GM12878 (cell line): ENCODE data around the gene PLEKHA6. TPM values are rescaled to one million over a fixed set of nuclear protein-coding genes. Genes with fewer than 3 reads are reported as not detected.

ENCODE experiments used
- ATAC-seq: fragments of 200-7000 bp; cut with Tn5 transposase; 3 replicates; pipeline ENCODE4 v1.9.1; 2020; ENCODE audit warnings: mild to moderate bottlenecking, moderate library complexity
- BruUV-seq: library from RNA; stranded (reverse); fragments of 400-500 nt; replicated peaks from 2 replicates; lab custom pipeline; 2021; lab: Mats Ljungman, UMichigan
- CTCF ChIA-PET: fragments of 300-600 bp; sonication (Branson Sonifier 250); formaldehyde crosslinking; extraction: SDS; loops from one replicate; lab custom pipeline; 2021; ENCODE audit warnings: inconsistent platforms; lab: Yijun Ruan, JAX
- POLR2A ChIA-PET: fragments of 350-600 bp; formaldehyde crosslinking; extraction: SDS; loops from one replicate; lab custom pipeline; 2021; ENCODE audit warnings: inconsistent platforms; lab: Charles Lee
- RAD21 ChIA-PET: fragments of 300-600 bp; sonication (Branson Sonifier 250); formaldehyde crosslinking; loops from one replicate; lab custom pipeline; 2023; ENCODE audit warnings: antibody characterized with exemption; ENCODE audit not compliant: unreplicated experiment; lab: Charles Lee
- SMC1A ChIA-PET: fragments of 300-600 bp; sonication (Branson Sonifier 250); formaldehyde crosslinking; loops from one replicate; lab custom pipeline; 2023; ENCODE audit not compliant: unreplicated experiment, uncharacterized antibody; lab: Charles Lee
- DNase-seq: peaks from one replicate; pipeline ENCODE4 v3.0.0-alpha.2; 2011; ENCODE audit warnings: low read depth, low spot score
- FAIRE-seq: peaks from 3 replicates; lab custom pipeline; 2011; peaks lifted over from hg19 to GRCh38; lab: Jason Lieb, UNC
- H2AFZ ChIP-seq: 2 replicates; pipeline ENCODE4 v1.6.0; 2011; ENCODE audit warnings: low read depth, low read length, control low read depth; ENCODE audit not compliant: control insufficient read depth
- H3K27ac ChIP-seq: 2 replicates; pipeline ENCODE4 v1.5.1; 2011; ENCODE audit warnings: control low read depth; ENCODE audit not compliant: control insufficient read depth, insufficient read depth
- H3K27me3 ChIP-seq, 2 experiments: replicated peaks in 1 of 2; 2 replicates each; pipeline versions ENCODE4 v1.6.0 to v1.6.1; 2011; ENCODE audit warnings: low read length in 1 of 2; ENCODE audit not compliant: control insufficient read depth in 2 of 2, insufficient read depth in 2 of 2
- H3K36me3 ChIP-seq, 2 experiments: 2 replicates each; pipeline ENCODE4 v1.5.1; 2011; ENCODE audit warnings: low read length in 1 of 2; ENCODE audit not compliant: control insufficient read depth in 2 of 2, insufficient read depth in 2 of 2
- H3K4me1 ChIP-seq: 2 replicates; pipeline ENCODE4 v1.6.1; 2011; ENCODE audit warnings: mild to moderate bottlenecking, low read length, moderate library complexity, mixed read lengths; ENCODE audit not compliant: control insufficient read depth, insufficient read depth
- H3K4me2 ChIP-seq: 2 replicates; pipeline ENCODE4 v1.6.0; 2011; ENCODE audit warnings: control low read depth; ENCODE audit not compliant: control insufficient read depth, insufficient read depth
- H3K4me3 ChIP-seq: fragments of 200-600 bp; sonication (generic); 2 replicates; pipeline ENCODE4 v1.5.1; 2016
- H3K79me2 ChIP-seq: 2 replicates; pipeline ENCODE4 v1.6.0; 2011; ENCODE audit warnings: low read length; ENCODE audit not compliant: control insufficient read depth, insufficient read depth
- H3K9ac ChIP-seq: 2 replicates; pipeline ENCODE4 v1.8.0; 2011; ENCODE audit warnings: low read length, control low read depth, mixed read lengths; ENCODE audit not compliant: control insufficient read depth, insufficient read depth
- H3K9me3 ChIP-seq: replicated peaks from 3 replicates; pipeline ENCODE4 v1.5.1; 2011; ENCODE audit warnings: mild to moderate bottlenecking, low read length; ENCODE audit not compliant: control insufficient read depth, insufficient read depth
- H4K20me1 ChIP-seq: 2 replicates; pipeline ENCODE4 v1.6.0; 2011; ENCODE audit not compliant: control insufficient read depth, insufficient read depth
- DPF2 ChIP-seq: fragments of 450-650 bp; IDR thresholded peaks from 2 replicates; pipeline ENCODE4 v1.6.1; 2017; ENCODE audit warnings: mild to moderate bottlenecking
- MLLT1 ChIP-seq: fragments of 450-650 bp; IDR thresholded peaks from 2 replicates; pipeline ENCODE4 v1.6.1; 2016; ENCODE audit warnings: mild to moderate bottlenecking
- NKRF ChIP-seq: fragments of 450-650 bp; conservative IDR thresholded peaks from 2 replicates; pipeline ENCODE4 v1.6.1; 2017; ENCODE audit warnings: mild to moderate bottlenecking, moderate library complexity
- SUPT20H ChIP-seq: IDR thresholded peaks from 2 replicates; pipeline ENCODE4 v1.6.1; 2011; ENCODE audit warnings: low read depth, mild to moderate bottlenecking, low read length, moderate library complexity, borderline replicate concordance; ENCODE audit not compliant: control insufficient read depth
- SUZ12 ChIP-seq: fragments of 200-600 bp; sonication (generic); IDR thresholded peaks from one replicate; pipeline ENCODE4 v1.6.1; 2018; ENCODE audit warnings: antibody characterized with exemption, mild to moderate bottlenecking; ENCODE audit not compliant: unreplicated experiment
- WRNIP1 ChIP-seq: IDR thresholded peaks from 2 replicates; pipeline ENCODE4 v1.6.1; 2011; ENCODE audit warnings: low read depth, low read length, improper control_type of control experiment, borderline replicate concordance
- WGBS: methylation state at CpG from one replicate; pipeline ENCODE4 v1.1.6; 2016; ENCODE audit warnings: low lambda C conversion rate; ENCODE audit not compliant: insufficient replicate concordance, insufficient coverage; ENCODE audit errors: missing lambda C conversion rate; 5-methylcytosine and 5-hydroxymethylcytosine counted together
- in situ Hi-C: fragments of 300-500 bp; cut with MboI; formaldehyde crosslinking; loops from 9 replicates; pipeline ENCODE4 v1.14.3; 2018; ENCODE audit warnings: mixed read lengths
- intact Hi-C: fragments of 100-400 bp; cut with micrococcal nuclease; formaldehyde crosslinking; loops from one replicate; pipeline ENCODE4 v1.14.2; 2022; ENCODE audit not compliant: unreplicated experiment
- polyA plus RNA-seq, 11 experiments: library from polyadenylated mRNA; depleted of rRNA in 4 of 11; unstranded in 6 of 11; stranded (reverse) in 5 of 11; fragments of >200 nt; fragmentation: Nextera tagmentation in 4 of 11; fragmentation: Illumina TruSeq in 1 of 11; extraction: Ambion mirVana in 4 of 11; extraction: Trizol in 1 of 11; gene quantifications; 1 replicate in 1 of 11; 2 replicates in 10 of 11; pipeline versions ENCODE4 v1.2.1 to v1.2.3, GENCODE V29; 2011 to 2016; ENCODE audit warnings: inconsistent platforms in 2 of 11, missing spikeins in 2 of 11, low read depth in 1 of 11
- total RNA-seq, 4 experiments: library from RNA; depleted of rRNA in 3 of 4; stranded (reverse); fragments of >200 nt in 3 of 4; fragmentation: Illumina TruSeq in 1 of 4; extraction: Trizol in 1 of 4; gene quantifications; 2 replicates each; pipeline versions ENCODE4 v1.2.1 to v1.2.3, GENCODE V29; 2013 to 2021
- TF ChIP-seq, protein P1 (sequence below): IDR thresholded peaks from 2 replicates; pipeline ENCODE4 v1.6.1; 2012; ENCODE audit warnings: low read length, inconsistent platforms

The PLEKHA6 gene
- total and polyA plus RNA-seq, 10 of the 15 experiments (the other 5 are each of a cell fraction or from before 2014, with no cell fraction given): 0.04 to 0.81 (median 0.19) TPM; not detected in 4

DNA sequence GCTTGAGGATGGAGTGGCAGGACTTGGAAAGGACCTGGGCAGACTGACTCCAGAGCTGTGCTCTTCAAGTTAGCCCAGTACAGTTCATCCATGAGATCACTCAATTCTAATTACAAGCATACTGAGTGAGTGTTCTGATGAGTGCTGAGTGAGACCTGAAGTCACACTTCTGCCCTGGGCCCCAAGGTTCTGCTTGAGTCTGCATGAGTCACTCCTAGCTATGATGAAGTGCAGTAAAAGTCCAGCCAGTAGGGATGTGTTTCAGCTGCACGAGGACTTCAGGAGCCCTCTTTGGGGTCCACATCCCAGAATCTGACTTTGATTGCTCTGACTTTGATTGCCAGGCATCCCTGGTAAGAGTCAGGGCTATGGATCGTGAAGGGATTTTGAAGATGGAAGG is 35.8 kb downstream of the PLEKHA6 start:
- in situ Hi-C loops (no loop called here), intact Hi-C loops (no loop called here)
- WGBS: 22% methylated on average over 2 of the region's 2 CpGs
- Histone ChIP-seq H3K4me3 (no peak overlapping the region), H2AFZ (no peak overlapping the region), H3K27me3 (peaks cover 0 to 3% of the 10 kb centered on the region in 2 experiments; a peak in 2 of 4 replicates), H4K20me1 (no peaks in the 10 kb centered on the region), H3K27ac (no peak overlapping the region), H3K4me2 (no peak overlapping the region), H3K9ac (no peak overlapping the region), H3K9me3 (no peaks in the 10 kb centered on the region), H3K79me2 (no peaks in the 10 kb centered on the region), H3K36me3 (no peaks in the 10 kb centered on the region), H3K4me1 (no peaks in the 10 kb centered on the region)
- FAIRE-seq: no peak
- ChIA-PET CTCF (interaction anchor here (1.0 to 2.7 kb wide), 5 partner anchors 10 to 75 kb away, joined by 3 to 14 read pairs (median 5); no protein-coding TSS in a partner anchor), POLR2A (interaction anchor here (1.1 to 1.6 kb wide), 2 partner anchors 10 to 22 kb away, joined by 4 read pairs; no protein-coding TSS in a partner anchor), RAD21 (interaction anchor here (2.7 kb wide), 1 partner anchor 10 kb away, joined by 7 read pairs; no protein-coding TSS in a partner anchor), SMC1A (interaction anchor here (0.6 to 3.6 kb wide), 4 partner anchors 9 to 39 kb away, joined by 3 to 15 read pairs (median 4); no protein-coding TSS in a partner anchor)
- BruUV-seq: no TSS peak
- ATAC-seq: peak; percentile 63
- no peak for DNase-seq
- TF ChIP-seq SUZ12 (no peak), DPF2 (no peak), WRNIP1 (no peak), SUPT20H (no peak), MLLT1 (no peak), NKRF (no peak)
- TF ChIP-seq, protein P1, sequence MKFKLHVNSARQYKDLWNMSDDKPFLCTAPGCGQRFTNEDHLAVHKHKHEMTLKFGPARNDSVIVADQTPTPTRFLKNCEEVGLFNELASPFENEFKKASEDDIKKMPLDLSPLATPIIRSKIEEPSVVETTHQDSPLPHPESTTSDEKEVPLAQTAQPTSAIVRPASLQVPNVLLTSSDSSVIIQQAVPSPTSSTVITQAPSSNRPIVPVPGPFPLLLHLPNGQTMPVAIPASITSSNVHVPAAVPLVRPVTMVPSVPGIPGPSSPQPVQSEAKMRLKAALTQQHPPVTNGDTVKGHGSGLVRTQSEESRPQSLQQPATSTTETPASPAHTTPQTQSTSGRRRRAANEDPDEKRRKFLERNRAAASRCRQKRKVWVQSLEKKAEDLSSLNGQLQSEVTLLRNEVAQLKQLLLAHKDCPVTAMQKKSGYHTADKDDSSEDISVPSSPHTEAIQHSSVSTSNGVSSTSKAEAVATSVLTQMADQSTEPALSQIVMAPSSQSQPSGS: no peak
